GM06990 (cell line): Measurements from ENCODE around the gene SLC34A1.
A peak's percentile ranks its signal among the peaks of the same experiment; 100 is the strongest.
"Not testable (repeated sequence)": the region's sequence is repeated elsewhere in the genome, so short reads cannot be mapped to it uniquely, and the experiment has no call there.

ENCODE experiments used
- DNase-seq: peaks from one replicate; pipeline ENCODE4 v3.0.0-alpha.2; 2011; ENCODE audit not compliant: insufficient read length; ENCODE audit errors: extremely low read depth
- H3K27me3 ChIP-seq: replicated peaks from 2 replicates; pipeline ENCODE4 v1.6.0; 2011; ENCODE audit warnings: low read length; ENCODE audit not compliant: control insufficient read depth, insufficient read depth
- H3K36me3 ChIP-seq: 2 replicates; pipeline ENCODE4 v1.5.1; 2011; ENCODE audit warnings: low read length; ENCODE audit not compliant: control insufficient read depth, insufficient read depth
- H3K4me3 ChIP-seq: replicated peaks from 2 replicates; pipeline ENCODE4 v1.5.1; 2011; ENCODE audit warnings: low read depth, mild to moderate bottlenecking, control low read depth, low read length
- CTCF ChIP-seq: IDR thresholded peaks from 2 replicates; pipeline ENCODE4 v1.5.1; 2011; ENCODE audit warnings: low read length, control low read depth, mild to moderate bottlenecking, inconsistent platforms; ENCODE audit not compliant: insufficient read depth, poor library complexity, severe bottlenecking

SLC34A1 gene

GRCh38 chr5:177357146-177357458 is 27.1 kb upstream of the SLC34A1 start:
- no peak for DNase-seq
- H3K27me3 ChIP-seq, result no peaks in the 10 kb centered on the region
- no peak for TF ChIP-seq CTCF
- no peak overlapping the region for H3K4me3 ChIP-seq
- no peaks in the 10 kb centered on the region for H3K36me3 ChIP-seq

- no peaks in the 10 kb centered on the region for H3K27me3 ChIP-seq
- no peaks in the 10 kb centered on the region for H3K36me3 ChIP-seq
- peak within 1 kb of the TSS; percentile 86 for H3K4me3 ChIP-seq
- peak; percentile 80 for DNase-seq
- TF ChIP-seq CTCF, result no peak
Observed at GRCh38 chr5:177357459-177358351, 26.5 kb upstream of the SLC34A1 start, which contains the start of gene RGS14. Gene RGS14 (plus strand): TSS chr5:177357924. CDS start chr5:177358025, 101 bp downstream.

- Histone ChIP-seq H3K4me3 (peak overlapping the region; percentile 86), H3K36me3 (no peaks in the 10 kb centered on the region), H3K27me3 (no peaks in the 10 kb centered on the region)
- TF ChIP-seq CTCF, result no peak
- no peak for DNase-seq
Observed at GRCh38 chr5:177358370-177358819, 25.8 kb upstream of the SLC34A1 start.

- H3K4me3 ChIP-seq, result peak overlapping the region; percentile 4
- TF ChIP-seq CTCF, result no peak
- DNase-seq, result no peak
Observed at GRCh38 chr5:177359451-177359851, 24.8 kb upstream of the SLC34A1 start.

GRCh38 chr5:177359860-177360259 is 24.4 kb upstream of the SLC34A1 start:
- no peak for DNase-seq
- no peak for TF ChIP-seq CTCF
- no peaks in the 10 kb centered on the region for H3K36me3 ChIP-seq
- H3K27me3 ChIP-seq, result no peaks in the 10 kb centered on the region
- H3K4me3 ChIP-seq, result no peak overlapping the region; the same call in 1 of the 2 replicates

More at GRCh38 chr5:177359451-177359851, 24.8 kb upstream of the SLC34A1 start:
- Histone ChIP-seq H3K36me3 (no peaks in the 10 kb centered on the region), H3K27me3 (no peaks in the 10 kb centered on the region)

GRCh38 chr5:177360740-177361139 is 23.5 kb upstream of the SLC34A1 start:
- DNase-seq, H3K4me3 ChIP-seq, H3K36me3 ChIP-seq, H3K27me3 ChIP-seq: not testable (repeated sequence)
